ENCODE data around the gene CA5A. TPM values are rescaled to one million over a fixed set of nuclear protein-coding genes. Genes with fewer than 3 reads are reported as not detected.
"Not testable (repeated sequence)": the region's sequence is repeated elsewhere in the genome, so short reads cannot be mapped to it uniquely, and the experiment has no call there.

The CA5A gene
- total and polyA plus RNA-seq, 7 donors: not detected

DNA sequence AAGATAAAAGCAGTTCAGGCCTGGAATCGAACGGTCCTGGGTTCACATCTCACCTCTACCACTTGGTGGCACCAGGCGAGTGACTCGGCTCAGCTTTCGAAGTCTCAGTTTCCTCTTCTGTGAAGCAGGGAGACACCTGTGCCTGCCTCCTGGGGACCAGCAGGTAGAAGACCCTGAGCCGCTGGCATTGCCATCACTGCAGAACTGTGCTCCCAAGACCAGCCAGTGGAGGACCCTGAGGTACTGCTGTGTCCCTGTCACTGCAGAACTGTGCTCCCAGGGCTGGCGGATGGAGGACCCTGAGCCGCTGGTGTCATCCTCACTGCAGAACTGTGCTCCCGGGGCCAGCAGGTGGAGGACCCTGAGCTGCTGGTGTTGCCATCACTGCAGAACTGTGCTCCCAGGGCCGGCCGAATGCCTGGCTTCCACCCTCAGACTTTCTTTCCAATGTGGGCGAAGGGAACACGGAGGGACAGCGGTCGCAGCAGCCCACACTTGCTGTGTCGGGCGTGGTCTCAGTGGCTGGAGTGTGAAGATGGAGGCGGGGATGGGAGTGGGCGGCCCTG lies 58.3 kb downstream of the CA5A start:
- intact Hi-C loops (cut with DNase I): loop anchor here (10.0 kb wide), 1 partner anchor 293 kb away; no protein-coding TSS in a partner anchor
- DNase-seq: no peak
- Histone ChIP-seq H3K4me3 (no peak overlapping the region), H3K27me3 (peaks cover 0 to 54% (median 18%) of the 10 kb centered on the region in 3 donors), H3K9me3 (no peaks in the 10 kb centered on the region), H3K36me3 (no peaks in the 10 kb centered on the region), H3K27ac (no peak overlapping the region), H3K4me1 (no peaks in the 10 kb centered on the region)
- WGBS, 2 donors: 84 to 86% methylated on average over 19 of the region's 19 CpGs
- TF ChIP-seq CTCF (IDR thresholded peaks at IDR 0.05): no peak
- no peak for TF ChIP-seq POLR2AphosphoS5 (IDR thresholded peaks at IDR 0.05)
- TF ChIP-seq POLR2A (IDR thresholded peaks at IDR 0.05): no peak
- TF ChIP-seq EP300 (IDR thresholded peaks at IDR 0.05): no peak

GRCh38 chr16:87874639-87875427 lies 61.5 kb downstream of the CA5A start:
- 51 to 63% methylated on average over 24 of the region's 24 CpGs for WGBS, 2 donors
- H3K36me3 ChIP-seq: no peaks in the 10 kb centered on the region
- intact Hi-C loops (cut with DNase I): loop anchor here (5.0 to 10.0 kb wide), 2 partner anchors 32 to 290 kb away; no protein-coding TSS in a partner anchor

GRCh38 chr16:87870418-87871291 lies 65.7 kb downstream of the CA5A start:
- H3K36me3 ChIP-seq, H3K9me3 ChIP-seq, H3K4me3 ChIP-seq, DNase-seq: not testable (repeated sequence)
- intact Hi-C loops (cut with DNase I): loop anchor here (1.0 to 10.0 kb wide), 4 partner anchors 20 to 286 kb away; no protein-coding TSS in a partner anchor
- H3K27me3 ChIP-seq: peaks cover 0 to 27% (median 2%) of the 10 kb centered on the region in 3 donors
- peaks cover 0 to 39% (median 33%) of the 10 kb centered on the region in 4 donors for H3K4me1 ChIP-seq
- peak overlapping the region in 3 of 4 donors; percentile 80 to 87 (median 87) for H3K27ac ChIP-seq
- WGBS, 2 donors: 77 to 84% methylated on average over 24 of the region's 24 CpGs

More at GRCh38 chr16:87874639-87875427, 61.5 kb downstream of the CA5A start:
- Histone ChIP-seq H3K27me3 (peaks cover 0 to 36% (median 9%) of the 10 kb centered on the region in 3 donors), H3K27ac (no peak overlapping the region), H3K4me3 (no peak overlapping the region), H3K4me1 (peaks cover 0 to 17% (median 11%) of the 10 kb centered on the region in 4 donors), H3K9me3 (no peaks in the 10 kb centered on the region)
- no peak for DNase-seq
- TF ChIP-seq EP300 (IDR thresholded peaks at IDR 0.05) (no peak), POLR2A (IDR thresholded peaks at IDR 0.05) (no peak), CTCF (IDR thresholded peaks at IDR 0.05) (no peak), POLR2AphosphoS5 (IDR thresholded peaks at IDR 0.05) (no peak)

GRCh38 chr16:87869879-87870417 lies 66.4 kb downstream of the CA5A start:
- intact Hi-C loops (cut with DNase I): loop anchor here (5.0 to 10.0 kb wide), 2 partner anchors 37 to 285 kb away; no protein-coding TSS in a partner anchor
- WGBS, 2 donors: 84 to 94% methylated on average over 18 of the region's 18 CpGs
- not testable (repeated sequence) for DNase-seq, H3K9me3 ChIP-seq, H3K4me3 ChIP-seq, H3K36me3 ChIP-seq
- Histone ChIP-seq H3K27ac (peak overlapping the region in 3 of 4 donors; percentile 80 to 87 (median 87)), H3K27me3 (peaks cover 0 to 23% (median 0%) of the 10 kb centered on the region in 3 donors), H3K4me1 (peaks cover 0 to 46% (median 33%) of the 10 kb centered on the region in 4 donors)

GRCh38 chr16:87869061-87869878 lies 67.1 kb downstream of the CA5A start, which contains the start of gene SLC7A5:
Gene SLC7A5 (minus strand): TSS chr16:87869507. CDS start chr16:87869422, 85 bp downstream.
- 4 to 9% methylated on average over 109 of the region's 109 CpGs for WGBS, 2 donors
- peak in 2 of 4 donors; percentile 76 to 78 for TF ChIP-seq POLR2AphosphoS5 (IDR thresholded peaks at IDR 0.05)
- intact Hi-C loops (cut with DNase I); H3K9me3 ChIP-seq; H3K36me3 ChIP-seq: not testable (repeated sequence)
- DNase-seq: peak; percentile 89
- peak within 1 kb of the TSS; percentile 38 to 87 (median 84) for H3K27ac ChIP-seq
- peaks cover 0 to 53% (median 36%) of the 10 kb centered on the region in 4 donors for H3K4me1 ChIP-seq
- H3K4me3 ChIP-seq: peak within 1 kb of the TSS; percentile 40 to 63 (median 56)
- H3K27me3 ChIP-seq: peaks cover 0 to 16% (median 0%) of the 10 kb centered on the region in 3 donors

Data from sigmoid colon (tissue), 7 donors.